Dedifferentiated amniotic fluid mesenchymal stem cell (primary cell): Measurements from ENCODE around the gene PRAMEF13.
"Not testable (repeated sequence)": the region's sequence is repeated elsewhere in the genome, so short reads cannot be mapped to it uniquely, and the experiment has no call there.

Experiments
- DNase-seq: peaks from one replicate; pipeline ENCODE4 v3.0.0-alpha.2; 2016; ENCODE audit errors: extremely low spot score

PRAMEF13 gene, protein sequence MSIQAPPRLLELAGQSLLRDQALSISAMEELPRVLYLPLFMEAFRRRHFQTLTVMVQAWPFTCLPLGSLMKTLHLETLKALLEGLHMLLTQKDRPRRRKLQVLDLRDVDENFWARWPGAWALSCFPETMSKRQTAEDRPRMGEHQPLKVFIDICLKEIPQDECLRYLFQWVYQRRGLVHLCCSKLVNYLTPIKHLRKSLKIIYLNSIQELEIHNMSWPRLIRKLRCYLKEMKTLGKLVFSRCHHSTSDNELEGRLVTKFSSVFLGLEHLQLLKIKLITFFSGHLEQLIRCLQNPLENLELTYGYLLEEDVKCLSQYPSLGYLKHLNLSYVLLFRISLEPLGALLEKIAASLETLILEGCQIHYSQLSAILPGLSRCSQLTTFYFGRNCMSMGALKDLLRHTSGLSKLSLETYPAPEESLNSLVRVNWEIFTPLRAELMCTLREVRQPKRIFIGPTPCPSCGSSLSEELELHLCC

DNA sequence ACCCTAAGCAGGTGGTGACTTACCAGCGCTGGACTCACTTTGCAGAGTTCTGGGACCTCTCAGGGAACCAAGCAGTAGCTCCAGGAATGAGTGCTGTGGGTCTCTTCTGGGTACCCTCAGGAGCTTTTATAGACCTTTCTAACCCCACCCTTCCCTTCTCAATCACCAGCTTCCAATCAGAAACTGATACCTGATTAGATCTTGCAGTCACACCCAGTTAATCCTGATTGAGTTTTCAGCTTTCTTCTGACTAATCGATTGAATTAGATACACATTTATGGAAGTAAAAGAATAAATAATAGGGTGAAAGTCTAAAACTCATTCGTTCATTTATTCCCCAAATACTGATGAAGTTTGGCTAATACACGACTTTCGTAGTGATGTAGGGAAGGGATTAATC lies at the start of gene PRAMEF13:
PRAMEF13 (minus strand) TSS at position 101 of the 400 bp plus-strand sequence. CDS start 1,820 bp downstream, outside the sequence.
- DNase-seq: not testable (repeated sequence)

DNA sequence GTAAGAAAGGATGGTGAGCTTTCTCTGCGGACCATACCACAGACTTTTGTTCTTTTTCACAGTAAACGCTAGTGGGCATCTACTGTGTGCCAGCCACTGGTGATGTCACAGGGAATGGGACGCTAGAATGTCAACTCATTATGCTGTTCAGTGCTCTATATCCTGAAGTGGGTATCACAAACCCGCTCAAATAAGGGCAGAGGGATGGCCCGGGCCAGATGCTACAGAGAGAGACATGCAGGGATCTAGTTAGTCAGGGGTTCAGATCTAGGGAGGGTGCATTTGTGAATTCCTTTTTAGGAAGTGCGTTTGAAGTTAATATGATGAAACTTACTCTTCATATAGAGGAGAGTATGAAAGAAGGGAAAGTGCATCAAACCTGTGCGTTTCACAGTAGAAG lies 45.9 kb upstream of the PRAMEF13 start:
- DNase-seq: not testable (repeated sequence)

DNA sequence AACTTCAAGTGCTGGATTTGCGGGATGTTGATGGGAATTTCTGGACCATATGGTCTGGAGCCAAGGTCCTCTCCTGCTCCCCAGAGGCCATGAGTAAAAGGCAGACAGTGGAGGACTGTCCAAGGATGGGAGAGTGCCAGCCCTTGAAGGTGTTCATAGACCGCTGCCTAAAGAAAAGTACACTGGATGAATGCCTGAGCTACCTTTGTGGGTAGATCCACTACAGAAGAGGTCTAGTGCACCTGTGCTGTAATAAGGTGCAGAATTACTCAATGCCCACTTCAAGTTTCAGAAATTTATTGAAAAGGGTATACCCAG lies 45.3 kb upstream of the PRAMEF13 start:
- DNase-seq: not testable (repeated sequence)

DNA sequence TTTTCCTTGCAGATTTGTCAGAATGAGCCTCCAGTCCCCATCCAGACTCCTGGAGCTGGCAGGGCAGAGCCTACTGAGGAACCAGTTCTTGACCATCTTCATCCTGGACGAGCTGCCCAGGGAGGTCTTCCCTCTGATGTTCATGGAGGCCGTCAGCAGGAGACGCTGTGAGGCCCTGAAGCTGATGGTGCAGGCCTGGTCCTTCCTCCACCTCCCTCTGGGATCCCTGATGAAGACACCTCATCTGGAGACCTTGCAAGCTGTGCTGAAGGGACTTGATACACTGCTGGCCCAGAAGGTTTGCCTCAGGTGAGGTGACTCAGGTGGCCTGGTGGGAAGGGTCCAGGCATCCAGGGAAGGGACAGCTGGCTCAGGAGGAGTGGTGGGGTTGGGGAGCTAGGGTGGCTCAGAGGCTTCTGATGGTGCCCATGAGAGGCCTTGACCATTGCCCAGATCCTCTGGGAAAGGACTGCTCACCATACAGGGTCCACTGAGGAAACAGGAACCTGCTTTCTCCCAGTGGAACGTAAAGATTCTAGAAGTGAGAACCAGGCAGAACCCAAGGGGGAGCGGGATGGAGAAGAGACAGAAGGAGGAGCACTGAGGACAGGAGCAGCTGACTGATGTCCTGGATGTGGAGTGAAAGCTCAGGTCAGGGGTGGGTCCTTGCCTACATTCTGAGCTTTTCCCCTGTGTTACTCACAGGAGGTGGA lies 44.8 kb upstream of the PRAMEF13 start:
- DNase-seq: not testable (repeated sequence)

DNA sequence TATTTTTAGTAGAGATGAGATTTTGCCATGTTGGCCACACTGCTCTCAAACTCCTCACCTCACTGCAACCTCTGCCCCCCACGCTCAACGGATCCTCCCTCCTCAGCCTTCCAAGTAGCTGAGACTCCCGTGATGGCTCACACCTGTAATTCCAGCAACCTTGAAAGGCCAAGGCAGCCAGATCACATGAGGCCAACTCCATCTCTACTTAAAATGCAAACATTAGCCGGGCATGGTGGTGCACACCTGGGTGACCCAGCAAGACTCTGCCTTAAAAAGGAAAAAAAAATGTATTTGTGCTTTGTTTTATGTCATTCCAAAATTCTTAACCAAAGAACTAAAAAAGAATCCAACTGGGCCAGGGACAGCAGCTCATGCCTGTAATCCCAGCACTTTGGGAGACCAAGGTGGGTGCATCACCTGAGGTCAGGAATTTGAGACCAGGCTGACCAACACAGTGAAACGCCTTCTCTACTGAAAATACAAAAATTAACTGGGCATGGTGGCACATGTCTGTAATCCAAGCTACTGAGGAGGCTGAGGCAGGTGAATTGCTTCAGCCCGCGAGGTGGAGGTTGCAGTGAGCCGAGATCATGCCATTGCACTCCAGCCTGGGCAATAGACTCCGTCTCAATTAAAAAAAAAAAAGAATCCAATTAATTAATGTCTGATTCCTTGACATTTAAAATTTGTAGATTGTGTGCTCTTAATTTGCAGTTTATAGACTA lies 42.5 kb upstream of the PRAMEF13 start:
- DNase-seq: not testable (repeated sequence)

DNA sequence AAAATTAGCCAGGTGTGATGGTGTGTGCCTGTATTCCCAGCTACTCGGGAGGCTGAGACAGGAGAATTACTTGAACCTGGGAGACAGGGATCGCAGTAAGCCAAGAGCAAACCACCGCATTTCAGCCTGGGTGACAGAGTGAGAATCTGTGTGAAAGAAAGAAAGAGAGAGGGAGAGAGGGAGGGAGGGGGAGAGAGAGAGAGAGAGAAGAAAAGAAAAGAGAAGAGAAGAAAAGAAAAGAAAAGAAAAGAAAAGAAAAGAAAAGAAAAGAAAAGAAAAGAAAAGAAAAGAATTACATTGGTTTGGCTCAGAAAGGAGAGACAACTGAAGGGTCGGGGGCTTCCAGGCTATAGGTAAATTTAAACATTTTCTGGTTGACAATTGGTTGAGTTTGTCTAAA lies 38.4 kb upstream of the PRAMEF13 start:
- not testable (repeated sequence) for DNase-seq

DNA sequence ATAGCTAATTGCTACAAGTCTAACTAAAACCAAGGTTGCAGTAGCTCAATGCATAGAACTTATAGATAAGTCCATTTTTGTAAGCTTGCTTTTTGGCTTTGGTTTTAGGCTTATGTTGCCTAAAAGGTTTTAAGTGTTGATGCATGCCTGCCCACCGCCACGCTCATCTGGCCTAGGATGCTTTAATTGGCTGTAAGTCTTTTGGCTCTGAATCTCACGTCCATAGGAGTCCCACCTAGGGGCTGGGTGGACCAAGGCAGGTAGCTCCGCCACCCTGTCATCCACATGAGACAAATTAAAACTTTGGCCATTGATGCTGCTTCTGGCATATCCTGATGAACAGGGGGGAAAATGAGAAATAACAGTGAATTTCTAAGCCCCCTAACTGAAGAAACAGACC lies 36.4 kb upstream of the PRAMEF13 start:
- DNase-seq: not testable (repeated sequence)

DNA sequence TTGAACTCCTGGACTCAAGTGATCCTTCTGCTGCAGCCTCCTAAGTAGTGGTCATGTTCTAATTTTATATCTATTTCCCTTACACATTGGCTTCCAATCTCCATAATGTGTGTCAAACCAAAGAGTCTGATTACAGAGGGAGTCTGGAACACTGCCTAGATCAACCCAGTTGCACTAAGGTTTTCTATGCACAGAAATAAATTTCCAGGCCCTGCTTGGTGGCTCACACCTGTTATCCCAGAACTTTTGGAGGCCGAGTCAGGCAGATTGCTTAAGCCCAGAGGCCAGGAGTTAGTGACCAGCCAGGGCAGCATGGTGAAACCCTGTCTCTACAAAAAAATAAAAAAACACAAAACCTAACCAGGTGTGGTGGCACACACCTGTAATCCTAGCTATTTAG lies 32.8 kb upstream of the PRAMEF13 start:
- DNase-seq: not testable (repeated sequence)

DNA sequence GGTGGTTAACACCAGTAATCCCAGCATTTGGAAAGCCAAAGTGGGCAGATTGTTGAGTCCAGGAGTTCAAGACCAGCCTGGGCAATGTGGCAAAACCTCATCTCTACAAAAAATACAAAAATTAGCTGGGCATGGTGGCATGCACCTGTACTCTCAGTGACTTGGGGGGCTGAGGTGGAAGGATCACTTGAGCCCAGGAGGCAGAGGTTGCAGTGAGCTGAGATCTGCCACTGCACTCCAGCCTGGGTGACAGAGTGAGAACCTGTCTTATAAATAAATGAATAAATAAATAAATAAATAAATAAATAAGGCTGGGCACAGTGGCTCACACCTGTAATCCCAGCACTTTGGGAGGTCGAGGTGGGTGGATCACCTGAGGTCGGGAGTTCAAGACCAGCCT lies 30.8 kb upstream of the PRAMEF13 start:
- DNase-seq: not testable (repeated sequence)

DNA sequence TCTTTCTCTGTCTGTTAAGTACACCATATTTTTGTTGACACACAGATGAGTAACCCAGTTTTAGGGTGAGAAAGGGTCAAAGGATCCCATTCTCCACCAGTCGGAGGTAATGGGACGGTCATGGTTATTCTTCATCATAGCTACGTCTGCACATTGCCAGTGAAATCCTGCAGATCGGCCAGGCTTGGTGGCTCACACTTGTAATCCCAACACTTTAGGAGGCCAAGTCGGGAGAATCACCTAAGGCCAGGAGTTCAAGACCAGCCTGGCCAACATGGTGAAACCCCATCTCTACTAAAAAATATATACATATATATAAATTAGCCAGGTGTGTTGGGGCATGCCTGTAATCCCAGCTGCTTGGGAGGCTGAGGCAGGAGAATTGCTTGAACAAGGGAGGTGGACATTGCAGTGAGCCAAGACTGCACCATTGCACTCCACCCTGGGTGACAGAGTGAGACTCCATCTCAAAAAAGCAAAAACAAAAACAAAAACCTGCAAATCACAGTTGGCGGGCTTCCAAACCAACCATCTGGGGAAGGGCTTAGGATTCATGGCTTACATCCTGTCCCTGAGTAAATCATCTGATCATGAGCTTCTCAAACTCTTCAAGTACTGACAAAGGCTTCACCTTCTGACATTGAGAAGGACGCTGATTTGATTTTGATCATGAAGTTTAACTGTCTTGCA lies 30.0 kb upstream of the PRAMEF13 start:
- not testable (repeated sequence) for DNase-seq

DNA sequence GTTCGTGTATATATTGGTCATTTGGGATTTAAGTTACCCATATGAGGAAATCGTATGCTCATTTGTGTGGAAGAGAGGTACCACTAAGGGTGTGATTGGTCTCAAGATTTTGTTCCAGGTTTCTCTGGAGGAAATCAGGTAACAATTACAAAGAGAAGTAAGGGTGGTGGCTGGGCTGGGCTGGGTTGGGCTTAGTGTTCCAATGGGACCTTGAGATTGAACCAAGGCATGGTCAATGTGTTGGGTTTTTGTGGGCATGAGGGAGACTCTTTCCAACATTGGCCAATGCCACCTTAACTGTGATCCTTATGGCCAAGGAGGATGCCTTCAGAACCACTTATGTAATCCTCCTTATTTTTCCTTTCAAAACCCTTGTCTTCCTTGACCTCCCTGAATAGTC lies 29.4 kb upstream of the PRAMEF13 start:
- DNase-seq: not testable (repeated sequence)

DNA sequence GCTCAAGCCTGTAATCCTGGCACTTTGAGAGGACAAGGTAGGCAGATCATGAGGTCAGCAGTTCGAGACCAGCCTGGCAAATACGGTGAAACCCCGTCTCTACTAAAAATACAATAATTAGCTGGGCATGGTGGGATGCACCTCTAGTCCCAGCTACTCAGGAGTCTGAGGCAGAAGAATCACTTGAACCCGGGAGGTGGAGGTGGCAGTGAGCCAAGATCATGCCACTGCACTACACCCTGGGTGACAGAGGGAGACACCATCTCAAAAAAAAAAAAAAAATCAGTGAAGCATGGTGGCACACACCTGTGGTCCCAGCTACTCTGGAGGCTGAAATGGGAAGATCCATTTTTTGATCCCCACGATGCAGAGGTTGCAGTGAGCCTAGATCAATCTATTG lies 28.9 kb upstream of the PRAMEF13 start:
- DNase-seq: not testable (repeated sequence)

DNA sequence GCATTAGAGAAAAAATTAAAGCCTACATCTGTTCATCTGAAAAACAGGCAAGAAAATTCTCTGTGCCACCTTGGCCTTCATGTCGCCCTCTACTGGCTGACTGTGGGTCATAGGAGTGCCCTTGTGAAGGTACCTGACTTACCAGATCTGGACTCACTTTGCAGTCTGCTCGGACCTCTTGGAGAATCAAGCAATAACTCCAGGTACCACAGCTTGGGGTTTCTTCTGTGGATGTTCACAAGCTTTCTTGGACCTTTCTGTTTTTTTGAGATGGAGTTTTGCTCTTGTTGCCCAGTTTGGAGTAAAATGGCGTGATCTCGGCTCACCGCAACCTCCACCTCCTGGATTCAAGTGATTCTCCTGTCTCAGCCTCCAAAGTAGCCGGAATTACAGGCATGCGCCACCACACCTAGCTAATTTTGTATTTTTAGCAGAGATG lies 27.2 kb upstream of the PRAMEF13 start:
- no peak for DNase-seq

DNA sequence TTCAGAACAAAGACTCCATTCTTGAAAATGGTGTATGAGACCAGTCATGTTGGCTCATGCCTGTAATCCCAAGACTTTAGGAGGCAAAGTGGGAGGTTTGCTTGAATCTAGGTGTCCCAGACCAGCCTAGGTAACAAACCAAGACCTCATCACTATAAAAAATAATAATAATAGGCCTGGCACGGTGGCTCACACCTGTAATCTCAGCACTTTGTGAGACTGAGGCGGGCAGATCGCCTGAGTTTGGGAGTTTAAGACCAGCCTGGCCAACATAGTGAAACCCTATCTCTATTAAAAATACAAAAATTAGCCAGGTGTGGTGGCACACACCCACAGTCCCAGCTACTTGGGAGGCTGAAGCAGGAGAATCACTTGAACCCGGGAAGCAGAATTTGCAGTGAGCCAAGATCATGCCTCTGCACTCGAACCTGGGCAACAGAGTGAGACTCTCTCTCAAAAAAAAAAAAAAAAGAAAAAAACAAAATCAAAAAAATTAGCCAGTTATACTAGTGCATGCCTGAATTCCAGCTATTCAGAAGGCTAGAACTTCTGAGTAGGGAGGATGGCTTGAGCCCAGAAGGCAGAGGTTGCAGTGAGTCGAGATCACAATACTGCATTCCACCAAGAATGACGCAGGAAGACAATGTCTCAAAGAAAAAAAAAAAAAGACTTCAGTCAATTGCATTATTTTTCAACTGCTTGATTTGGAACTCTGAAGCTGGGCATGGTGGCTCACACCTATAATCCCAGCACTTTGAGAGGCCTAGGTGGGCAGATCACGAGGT lies 26.3 kb upstream of the PRAMEF13 start:
- not testable (repeated sequence) for DNase-seq

DNA sequence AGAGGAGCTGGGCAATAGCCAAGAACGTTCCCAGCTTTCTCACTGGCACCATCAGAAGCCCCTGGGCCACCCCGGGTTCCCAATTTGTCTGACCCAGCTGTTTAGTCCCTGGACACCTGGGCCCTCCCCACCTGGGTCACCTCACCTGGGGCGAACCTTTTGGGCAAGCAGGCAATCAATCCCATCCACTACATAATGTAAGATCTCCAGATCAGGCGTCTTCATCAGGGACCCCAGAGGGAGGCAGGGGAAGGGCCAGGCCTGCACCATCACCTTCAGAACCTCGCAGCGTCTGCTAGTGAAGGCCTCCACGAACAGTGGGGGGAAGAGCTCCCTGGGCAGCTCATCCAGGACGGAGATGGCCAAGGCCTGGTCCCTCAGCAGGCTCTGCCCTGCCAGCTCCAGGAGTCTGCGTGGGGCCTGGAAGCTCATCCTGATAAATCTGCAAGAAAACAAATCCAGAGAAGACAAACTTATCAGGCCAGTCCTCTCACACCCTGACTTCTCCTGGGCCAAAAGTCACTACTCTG lies 24.5 kb upstream of the PRAMEF13 start, which contains the start of gene PRAMEF18:
PRAMEF18 (minus strand) TSS at position 480 of the 530 bp plus-strand sequence; CDS start at position 432, 48 bp downstream.
- not testable (repeated sequence) for DNase-seq

DNA sequence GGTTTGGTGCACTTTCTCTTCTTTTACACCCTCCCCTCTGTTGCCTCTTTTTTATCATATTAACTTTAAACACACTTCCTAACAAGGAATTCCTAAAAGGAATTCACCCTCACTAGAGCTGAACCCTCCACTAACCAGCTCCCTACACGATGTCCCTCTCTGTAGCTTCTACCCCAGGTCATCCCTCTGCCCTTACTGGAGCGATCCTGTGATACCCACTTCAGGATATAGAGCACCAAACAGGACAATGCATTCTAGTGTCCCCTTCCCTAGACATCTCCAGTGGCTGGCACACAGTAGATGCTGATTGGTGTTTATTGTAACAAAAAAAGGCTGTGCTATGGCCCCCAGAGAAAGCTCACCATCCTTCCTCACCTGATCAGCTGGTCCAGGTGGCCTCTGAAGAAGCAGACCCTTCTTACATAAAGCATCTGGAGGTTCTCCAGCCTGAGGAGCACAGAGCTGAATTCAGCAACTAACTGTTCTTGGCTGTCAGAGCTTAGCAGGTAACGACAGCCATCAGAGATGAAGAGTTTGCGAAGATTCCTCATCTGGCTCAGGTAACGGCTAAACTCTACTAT lies 23.4 kb upstream of the PRAMEF13 start:
- DNase-seq: no peak

DNA sequence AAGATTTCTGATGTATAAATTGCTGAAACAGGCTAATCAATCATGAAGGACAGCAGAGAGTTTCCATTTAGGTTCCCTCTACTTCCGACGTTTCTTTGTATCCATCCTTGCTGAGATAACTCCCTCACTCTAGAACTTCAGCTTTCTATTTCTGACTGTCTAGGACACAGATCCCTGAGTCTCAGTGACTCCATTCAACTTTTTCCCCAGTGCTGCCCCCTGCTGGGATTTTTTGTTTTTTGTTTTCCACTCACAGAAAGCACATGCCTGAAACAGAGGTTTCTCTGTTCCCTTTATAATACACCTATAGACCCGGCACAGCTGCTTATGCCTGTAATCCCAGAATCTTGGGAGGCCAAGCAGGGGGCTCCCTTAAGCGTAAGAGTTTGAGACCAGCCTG lies 21.6 kb upstream of the PRAMEF13 start:
- not testable (repeated sequence) for DNase-seq

DNA sequence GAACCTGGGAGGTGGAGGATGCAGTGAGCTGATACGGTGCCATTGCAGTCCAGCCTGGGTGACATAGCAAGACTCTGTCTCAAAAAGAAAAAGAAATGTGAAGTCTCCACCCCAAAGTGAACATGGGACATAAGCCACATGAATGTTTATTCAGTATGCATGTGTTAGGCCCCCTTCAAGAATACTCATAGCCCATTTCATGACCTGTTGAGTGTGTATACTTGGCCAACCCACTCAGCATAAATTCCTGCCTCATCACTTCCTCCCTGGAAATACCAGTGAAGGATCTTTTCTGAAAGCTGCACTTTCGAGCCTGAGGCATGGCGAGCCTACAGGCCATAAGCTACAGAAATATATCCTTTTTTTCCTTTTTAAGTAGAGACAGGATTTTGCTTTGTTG lies 18.0 kb upstream of the PRAMEF13 start:
- DNase-seq: not testable (repeated sequence)

DNA sequence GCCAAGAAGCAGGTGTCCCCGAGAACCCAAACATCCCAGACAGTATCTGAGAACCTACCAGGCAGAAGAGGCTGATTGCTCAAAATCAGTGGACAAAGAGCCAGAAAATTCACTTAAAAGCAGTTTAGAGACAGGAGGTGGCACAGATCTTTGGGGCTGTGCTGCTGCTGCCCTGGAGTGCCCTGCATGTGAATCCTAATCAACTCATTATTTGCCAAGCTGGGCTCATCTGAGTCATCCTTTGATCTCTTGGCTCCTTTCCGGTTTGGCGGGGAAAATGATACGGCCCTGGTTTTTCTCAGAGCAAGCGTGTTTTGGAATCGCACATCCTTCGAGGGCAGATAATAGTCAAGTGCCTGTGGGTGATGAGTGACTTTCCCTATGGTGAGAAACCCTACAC lies 15.4 kb upstream of the PRAMEF13 start:
- not testable (repeated sequence) for DNase-seq

DNA sequence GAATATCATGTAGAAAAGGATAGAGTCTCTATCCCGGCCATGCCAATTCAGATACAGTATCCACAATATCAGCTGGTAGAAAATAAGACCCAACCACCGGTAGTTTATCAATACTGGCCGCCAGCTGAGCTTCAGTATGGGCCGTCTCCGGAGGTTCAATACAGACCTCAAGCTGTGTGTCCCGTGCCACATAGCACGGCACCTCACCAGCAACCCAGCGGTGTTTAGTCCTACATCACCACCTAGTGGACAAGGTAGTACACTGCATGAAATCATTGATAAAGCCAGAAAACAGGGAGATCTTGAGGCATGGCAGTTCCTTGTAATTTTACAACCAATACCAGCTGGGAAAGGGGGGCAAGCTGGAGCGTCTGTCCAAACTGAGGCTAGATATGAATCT lies 7.5 kb upstream of the PRAMEF13 start:
- not testable (repeated sequence) for DNase-seq
